Activated T-cell treated with anti-CD3 and anti-CD28 coated beads, Interleukin-2, amount 50 U/mL, for 48 hours (primary cell): ENCODE measurements around the gene MEGF10.

ENCODE experiments used
- DNase-seq, 2 experiments: peaks; one replicate each; pipeline ENCODE4 v3.0.0-alpha.2; 2020

Gene MEGF10

GRCh38 chr5:127375124-127375523 is 84.5 kb downstream of the MEGF10 start:
- DNase-seq: no peak

GRCh38 chr5:127375544-127376091 is 85.0 kb downstream of the MEGF10 start:
- no peak for DNase-seq

GRCh38 chr5:127377651-127378050 is 87.1 kb downstream of the MEGF10 start:
- no peak for DNase-seq

GRCh38 chr5:127385936-127386335 is 95.3 kb downstream of the MEGF10 start:
- DNase-seq: no peak

GRCh38 chr5:127386557-127386956 is 96.0 kb downstream of the MEGF10 start:
- no peak for DNase-seq

GRCh38 chr5:127389601-127390000 is 99.0 kb downstream of the MEGF10 start:
- no peak for DNase-seq

- no peak for DNase-seq
Observed at GRCh38 chr5:127392762-127393161, 102.2 kb downstream of the MEGF10 start.

- DNase-seq: no peak
Observed at GRCh38 chr5:127396490-127397155, 106.0 kb downstream of the MEGF10 start.

GRCh38 chr5:127398508-127398907 is 107.9 kb downstream of the MEGF10 start:
- DNase-seq: no peak

GRCh38 chr5:127399068-127399467 is 108.5 kb downstream of the MEGF10 start:
- no peak for DNase-seq

GRCh38 chr5:127400539-127400938 is 109.9 kb downstream of the MEGF10 start:
- no peak for DNase-seq

- no peak for DNase-seq
Observed at GRCh38 chr5:127400946-127401670, 110.5 kb downstream of the MEGF10 start.

GRCh38 chr5:127402361-127402760 is 111.8 kb downstream of the MEGF10 start:
- no peak for DNase-seq

- DNase-seq: no peak
Observed at GRCh38 chr5:127404190-127404589, 113.6 kb downstream of the MEGF10 start.

- DNase-seq: no peak
Observed at GRCh38 chr5:127406326-127407121, 115.9 kb downstream of the MEGF10 start.

- no peak for DNase-seq
Observed at GRCh38 chr5:127409246-127409917, 118.8 kb downstream of the MEGF10 start.

GRCh38 chr5:127409921-127410675 is 119.5 kb downstream of the MEGF10 start:
- DNase-seq: no peak

GRCh38 chr5:127410959-127411358 is 120.4 kb downstream of the MEGF10 start:
- DNase-seq: no peak

- no peak for DNase-seq
Observed at GRCh38 chr5:127411381-127411780, 120.8 kb downstream of the MEGF10 start.

GRCh38 chr5:127412698-127413097 is 122.1 kb downstream of the MEGF10 start:
- no peak for DNase-seq

- no peak for DNase-seq
Observed at GRCh38 chr5:127415034-127415433, 124.4 kb downstream of the MEGF10 start.

GRCh38 chr5:127416906-127417305 is 126.3 kb downstream of the MEGF10 start:
- DNase-seq: no peak
